ENCODE results near the gene ZNG1C.
"Not testable (repeated sequence)": the region's sequence is repeated elsewhere in the genome, so short reads cannot be mapped to it uniquely, and the experiment has no call there.

Gene ZNG1C

DNA sequence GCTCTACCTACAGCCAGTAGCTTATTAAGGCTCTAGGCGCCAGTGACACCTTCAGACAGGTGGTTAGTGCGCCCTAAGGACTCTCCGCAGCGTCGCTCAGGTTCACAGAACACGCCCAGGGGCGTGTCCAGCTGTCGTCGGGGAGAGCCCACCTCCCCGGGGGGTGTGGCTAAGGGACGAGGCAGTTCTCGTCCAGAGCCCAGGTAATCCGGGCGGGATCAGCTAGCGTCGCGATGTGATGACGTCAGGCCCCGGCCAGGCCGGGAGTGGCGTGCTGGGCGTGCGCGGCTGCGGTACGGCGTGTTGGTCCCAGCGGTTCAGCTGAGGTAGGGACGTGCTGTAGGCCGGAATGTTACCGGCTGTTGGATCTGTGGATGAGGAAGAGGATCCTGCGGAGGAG is at the start of gene ZNG1C:
ZNG1C (plus strand) TSS at position 301 of the 400 bp plus-strand sequence; CDS start at position 350, 49 bp downstream.
- not testable (repeated sequence) for H3K4me3 ChIP-seq (ENCODE audit: low read depth, low read length); DNase-seq (ENCODE audit: low read depth)

DNA sequence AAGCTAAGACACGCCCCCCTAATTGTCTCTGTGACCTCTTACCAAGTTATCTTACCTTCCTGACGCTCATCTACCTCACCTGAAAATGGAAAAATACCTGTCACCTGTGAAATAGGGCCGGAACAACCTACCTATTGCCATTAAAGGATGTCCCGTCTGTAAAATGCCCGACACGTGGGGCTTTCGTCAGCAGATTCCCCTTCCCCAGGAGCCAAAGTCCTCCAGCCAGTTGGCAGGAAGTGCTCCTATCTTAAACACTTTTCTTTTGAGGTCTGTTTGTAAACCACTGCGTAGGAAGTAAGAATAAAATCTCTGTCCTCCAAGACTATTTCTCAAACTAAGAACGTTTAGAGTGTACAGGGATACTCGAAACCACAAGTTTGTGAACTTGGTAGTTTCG is 654 bp downstream of the ZNG1C start:
- DNase-seq (ENCODE audit: low read depth); H3K4me3 ChIP-seq (ENCODE audit: low read depth, low read length): not testable (repeated sequence)

DNA sequence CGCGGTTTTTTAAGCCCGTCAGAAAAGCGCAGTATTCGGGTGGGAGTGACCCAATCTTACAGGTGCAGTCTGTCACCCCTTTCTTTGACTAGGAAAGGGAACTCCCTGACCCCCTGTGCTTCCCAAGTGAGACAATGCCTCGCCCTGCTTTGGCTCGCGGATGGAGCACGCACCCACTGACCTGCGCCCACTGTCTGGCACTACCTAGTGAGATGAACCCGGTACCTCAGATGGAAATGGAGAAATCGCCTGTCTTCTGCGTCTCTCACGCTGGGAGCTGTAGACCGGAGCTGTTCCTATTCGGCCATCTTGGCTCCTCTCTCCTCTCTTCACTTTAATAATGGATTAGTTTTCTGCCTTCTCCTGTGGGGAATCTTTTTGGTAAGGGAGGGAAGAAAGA is 39.3 kb downstream of the ZNG1C start:
- DNase-seq (ENCODE audit: low read depth); H3K4me3 ChIP-seq (ENCODE audit: low read depth, low read length): not testable (repeated sequence)

DNA sequence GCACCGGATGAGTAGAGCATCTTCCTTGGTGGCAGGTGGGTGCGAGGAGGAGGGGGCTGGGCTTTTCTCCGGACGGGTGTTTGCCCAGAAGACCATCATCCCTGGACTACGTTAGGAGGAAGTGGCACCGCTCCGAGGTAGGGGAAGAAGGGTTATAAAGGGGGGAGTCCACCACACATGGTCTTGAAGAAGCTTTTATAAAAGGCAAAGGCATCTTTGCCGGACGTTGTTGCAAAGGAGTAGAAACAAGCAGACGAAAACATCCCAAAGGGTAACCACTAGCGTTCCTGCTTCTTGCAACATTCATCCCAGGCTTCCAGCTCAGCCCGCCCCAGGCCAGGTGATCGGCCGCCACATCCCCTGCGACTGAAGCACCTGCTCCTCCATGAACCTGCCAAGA is 60.8 kb downstream of the ZNG1C start, which contains the start of gene FOXD4L3:
FOXD4L3 (plus strand) TSS at position 301 of the 400 bp plus-strand sequence; CDS start at position 386, 85 bp downstream.
- not testable (repeated sequence) for DNase-seq (ENCODE audit: low read depth); H3K4me3 ChIP-seq (ENCODE audit: low read depth, low read length)

GRCh38 chr9:68303771-68304170 is 62.0 kb downstream of the ZNG1C start:
- DNase-seq (ENCODE audit: low read depth); H3K4me3 ChIP-seq (ENCODE audit: low read depth, low read length): not testable (repeated sequence)

GRCh38 chr9:68304212-68304611 is 62.4 kb downstream of the ZNG1C start:
- H3K4me3 ChIP-seq (ENCODE audit: low read depth, low read length); DNase-seq (ENCODE audit: low read depth): not testable (repeated sequence)

- not testable (repeated sequence) for H3K4me3 ChIP-seq (ENCODE audit: low read depth, low read length); DNase-seq (ENCODE audit: low read depth)
These were observed 63.0 kb downstream of the ZNG1C start for GRCh38 chr9:68304777-68305176.

GRCh38 chr9:68305680-68306285 is 64.0 kb downstream of the ZNG1C start:
- H3K4me3 ChIP-seq (ENCODE audit: low read depth, low read length); DNase-seq (ENCODE audit: low read depth): not testable (repeated sequence)

- not testable (repeated sequence) for H3K4me3 ChIP-seq (ENCODE audit: low read depth, low read length); DNase-seq (ENCODE audit: low read depth)
These were observed 64.7 kb downstream of the ZNG1C start for GRCh38 chr9:68306391-68306964.

GRCh38 chr9:68307127-68307526 is 65.3 kb downstream of the ZNG1C start:
- not testable (repeated sequence) for DNase-seq (ENCODE audit: low read depth)

DNA sequence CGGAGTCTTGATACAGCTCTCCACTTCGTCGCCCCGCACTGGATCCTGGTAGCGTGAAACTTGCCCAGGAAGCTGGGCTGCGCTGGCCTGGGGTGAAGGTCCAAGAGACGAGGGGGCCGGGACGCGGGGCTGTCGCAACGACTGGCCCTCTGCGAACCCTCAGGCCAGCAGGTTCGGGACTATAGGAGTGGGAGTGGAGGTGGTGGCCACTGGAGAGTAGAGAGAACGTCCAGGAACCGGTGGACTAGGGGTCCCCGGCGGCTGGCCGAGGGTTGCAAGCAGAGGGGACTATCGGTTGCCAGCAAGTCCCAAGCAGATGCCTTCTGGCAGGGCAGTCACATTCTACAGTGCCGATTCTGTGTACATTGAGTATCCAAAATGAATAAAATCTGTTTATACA is 65.9 kb downstream of the ZNG1C start:
- H3K4me3 ChIP-seq (ENCODE audit: low read depth, low read length); DNase-seq (ENCODE audit: low read depth): not testable (repeated sequence)

More at GRCh38 chr9:68307127-68307526, 65.3 kb downstream of the ZNG1C start:
- H3K4me3 ChIP-seq (ENCODE audit: low read depth, low read length): not testable (repeated sequence)

DNA sequence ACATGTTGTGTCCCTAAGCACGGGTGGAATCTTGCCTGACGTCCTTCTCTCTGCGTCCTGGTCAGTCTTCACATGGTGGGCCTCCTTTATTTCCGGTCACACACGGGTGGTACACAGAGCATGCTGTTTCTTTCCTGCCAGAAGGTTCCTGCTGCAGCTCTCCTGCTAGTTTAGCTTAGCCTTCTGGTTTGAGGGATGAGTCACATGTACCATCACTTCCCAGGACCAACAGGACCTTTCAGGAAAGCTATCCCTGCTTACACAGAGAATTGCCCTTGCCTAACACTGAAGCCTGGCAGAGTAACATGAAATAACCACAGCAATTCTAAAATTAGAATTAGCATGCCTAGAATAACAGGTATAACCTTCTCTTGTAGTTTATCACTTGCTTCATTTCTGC is 69.4 kb downstream of the ZNG1C start:
- H3K4me3 ChIP-seq (ENCODE audit: low read depth, low read length); DNase-seq (ENCODE audit: low read depth): not testable (repeated sequence)

- DNase-seq (ENCODE audit: low read depth): not testable (repeated sequence)
These were observed 76.4 kb downstream of the ZNG1C start for GRCh38 chr9:68318209-68318608.

GRCh38 chr9:68323749-68324148 is 82.0 kb downstream of the ZNG1C start:
- DNase-seq (ENCODE audit: low read depth); H3K4me3 ChIP-seq (ENCODE audit: low read depth, low read length): not testable (repeated sequence)

More at GRCh38 chr9:68318209-68318608, 76.4 kb downstream of the ZNG1C start:
- H3K4me3 ChIP-seq (ENCODE audit: low read depth, low read length): not testable (repeated sequence)

- H3K4me3 ChIP-seq (ENCODE audit: low read depth, low read length): not testable (repeated sequence)
These were observed 82.7 kb downstream of the ZNG1C start for GRCh38 chr9:68324518-68324917.

DNA sequence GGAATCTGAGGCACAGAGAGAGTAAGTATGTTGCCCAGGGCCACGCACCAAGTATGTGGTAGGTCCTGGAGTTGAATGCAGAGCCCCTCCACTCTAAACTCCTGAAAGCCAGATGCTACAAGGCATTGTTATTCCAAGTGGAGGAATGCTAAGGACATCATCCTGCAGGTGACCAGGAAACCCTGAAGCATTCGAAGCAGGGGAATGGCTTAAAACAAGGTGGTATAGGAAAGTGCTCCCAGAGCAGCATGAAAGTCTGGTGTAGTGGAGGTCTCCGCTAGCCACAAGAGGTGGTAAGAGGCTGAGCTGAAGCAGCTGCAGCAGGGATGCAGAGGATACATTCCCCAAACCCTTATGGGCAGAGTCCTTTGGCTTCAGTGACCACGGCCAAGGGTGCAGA is 87.3 kb downstream of the ZNG1C start:
- not testable (repeated sequence) for DNase-seq (ENCODE audit: low read depth); H3K4me3 ChIP-seq (ENCODE audit: low read depth, low read length)

More at GRCh38 chr9:68324518-68324917, 82.7 kb downstream of the ZNG1C start:
- not testable (repeated sequence) for DNase-seq (ENCODE audit: low read depth)

GRCh38 chr9:68330531-68331173 is 88.9 kb downstream of the ZNG1C start:
- not testable (repeated sequence) for H3K4me3 ChIP-seq (ENCODE audit: low read depth, low read length); DNase-seq (ENCODE audit: low read depth)

- not testable (repeated sequence) for H3K4me3 ChIP-seq (ENCODE audit: low read depth, low read length); DNase-seq (ENCODE audit: low read depth)
These were observed 90.3 kb downstream of the ZNG1C start for GRCh38 chr9:68332122-68332521.

DNA sequence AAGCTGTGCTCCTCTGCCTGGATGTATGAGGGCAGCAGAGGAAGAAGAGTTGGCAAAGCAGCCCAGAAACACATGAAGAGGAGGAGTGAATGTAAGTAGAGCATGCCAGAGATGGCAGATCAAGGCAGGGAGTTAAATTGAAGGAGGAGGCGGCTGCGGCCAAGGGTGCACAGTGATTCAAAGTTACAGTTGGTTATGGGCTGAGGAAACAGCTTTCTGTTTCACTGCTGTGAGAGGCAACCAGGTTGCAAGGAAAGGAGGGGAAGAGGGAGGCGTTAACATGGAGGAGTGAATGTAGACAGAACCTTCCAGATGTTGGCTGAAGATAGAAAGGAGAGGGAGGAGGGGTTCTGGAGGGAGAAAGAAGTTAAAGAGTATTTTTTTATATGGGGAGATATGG is 94.2 kb downstream of the ZNG1C start:
- not testable (repeated sequence) for DNase-seq (ENCODE audit: low read depth); H3K4me3 ChIP-seq (ENCODE audit: low read depth, low read length)
